RWPE2 (cell line): Measurements from ENCODE around the gene PCBP3.

Experiments
- ATAC-seq: fragments of 200-7000 bp; cut with Tn5 transposase; 3 replicates; pipeline ENCODE4 v1.9.1; 2021; ENCODE audit warnings: low read depth
- DNase-seq: peaks from one replicate; pipeline ENCODE4 v3.0.0-alpha.2; 2020; ENCODE audit warnings: low spot score
- H3K27ac ChIP-seq: fragments of 450-650 bp; 2 replicates; pipeline ENCODE4 v1.5.1; 2017; ENCODE audit warnings: mild to moderate bottlenecking; ENCODE audit not compliant: poor library complexity, severe bottlenecking
- H3K27me3 ChIP-seq: fragments of 250-450 bp; sonication (Bioruptor Pico); 2 replicates; pipeline ENCODE4 v1.5.1; 2021; ENCODE audit warnings: mild to moderate bottlenecking, moderate library complexity; ENCODE audit not compliant: insufficient read depth, poor library complexity, severe bottlenecking
- H3K36me3 ChIP-seq: fragments of 250-450 bp; sonication (Bioruptor Pico); 2 replicates; pipeline ENCODE4 v1.5.1; 2020; ENCODE audit warnings: low read depth, mild to moderate bottlenecking, moderate library complexity
- H3K4me1 ChIP-seq: fragments of 250-450 bp; sonication (Bioruptor Pico); 2 replicates; pipeline ENCODE4 v1.5.1; 2021; ENCODE audit warnings: mild to moderate bottlenecking, moderate library complexity; ENCODE audit not compliant: insufficient read depth, poor library complexity, severe bottlenecking
- H3K4me3 ChIP-seq: fragments of 250-450 bp; sonication (Bioruptor Pico); 2 replicates; pipeline ENCODE4 v1.5.1; 2021; ENCODE audit warnings: mild to moderate bottlenecking, moderate library complexity; ENCODE audit not compliant: severe bottlenecking
- H3K9me3 ChIP-seq: fragments of 250-450 bp; sonication (Bioruptor Pico); 2 replicates; pipeline ENCODE4 v1.5.1; 2021; ENCODE audit warnings: mild to moderate bottlenecking, moderate library complexity; ENCODE audit not compliant: severe bottlenecking
- CTCF ChIP-seq: fragments of 450-650 bp; IDR thresholded peaks from one replicate; pipeline ENCODE4 v1.5.1; 2017; ENCODE audit warnings: mild to moderate bottlenecking, moderate library complexity; ENCODE audit not compliant: poor library complexity, severe bottlenecking

Gene PCBP3

DNA sequence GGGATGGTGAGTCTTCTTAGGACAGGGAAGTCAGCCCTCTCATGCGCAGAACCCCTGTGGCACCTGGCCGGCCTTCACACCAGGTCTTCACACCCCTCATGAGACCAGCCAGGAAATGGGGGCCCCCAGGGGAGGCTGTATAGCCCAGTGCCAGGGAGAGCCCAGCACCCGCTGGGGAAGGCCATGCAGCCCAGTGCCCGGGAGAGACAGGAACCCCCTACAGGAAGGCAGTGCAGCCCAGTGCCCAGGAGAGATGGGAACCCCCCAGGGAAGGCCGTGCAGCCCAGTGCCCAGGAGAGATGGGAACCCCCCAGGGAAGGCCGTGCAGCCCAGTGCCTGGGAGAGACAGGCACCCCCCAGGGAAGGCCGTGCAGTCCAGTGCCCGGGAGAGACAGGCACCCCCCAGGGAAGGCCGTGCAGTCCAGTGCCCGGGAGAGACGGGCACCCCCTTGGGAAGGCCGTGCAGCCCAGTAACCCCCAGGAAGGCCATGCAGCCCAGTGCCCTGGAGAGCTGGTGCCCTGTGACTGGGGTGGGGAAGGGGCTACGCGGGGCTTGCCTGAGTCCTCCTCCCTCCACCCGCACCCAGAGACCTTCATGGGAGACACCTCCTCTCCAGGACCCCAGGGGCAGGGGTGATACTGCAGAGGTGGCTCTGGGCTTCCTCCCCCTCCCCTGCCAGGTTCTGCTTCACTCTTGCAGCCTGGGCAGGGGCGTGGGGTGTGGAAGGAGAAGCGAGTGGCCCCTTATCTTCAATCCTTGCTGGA lies 227.5 kb downstream of the PCBP3 start:
- H3K9me3 ChIP-seq: no peaks in the 10 kb centered on the region
- H3K27me3 ChIP-seq: no peaks in the 10 kb centered on the region
- no peaks in the 10 kb centered on the region for H3K36me3 ChIP-seq
- H3K4me1 ChIP-seq: peaks cover 25% of the 10 kb centered on the region
- H3K4me3 ChIP-seq: no peak overlapping the region
- no peak overlapping the region for H3K27ac ChIP-seq
- TF ChIP-seq CTCF: no peak
- DNase-seq (no peak), ATAC-seq (no peak)

DNA sequence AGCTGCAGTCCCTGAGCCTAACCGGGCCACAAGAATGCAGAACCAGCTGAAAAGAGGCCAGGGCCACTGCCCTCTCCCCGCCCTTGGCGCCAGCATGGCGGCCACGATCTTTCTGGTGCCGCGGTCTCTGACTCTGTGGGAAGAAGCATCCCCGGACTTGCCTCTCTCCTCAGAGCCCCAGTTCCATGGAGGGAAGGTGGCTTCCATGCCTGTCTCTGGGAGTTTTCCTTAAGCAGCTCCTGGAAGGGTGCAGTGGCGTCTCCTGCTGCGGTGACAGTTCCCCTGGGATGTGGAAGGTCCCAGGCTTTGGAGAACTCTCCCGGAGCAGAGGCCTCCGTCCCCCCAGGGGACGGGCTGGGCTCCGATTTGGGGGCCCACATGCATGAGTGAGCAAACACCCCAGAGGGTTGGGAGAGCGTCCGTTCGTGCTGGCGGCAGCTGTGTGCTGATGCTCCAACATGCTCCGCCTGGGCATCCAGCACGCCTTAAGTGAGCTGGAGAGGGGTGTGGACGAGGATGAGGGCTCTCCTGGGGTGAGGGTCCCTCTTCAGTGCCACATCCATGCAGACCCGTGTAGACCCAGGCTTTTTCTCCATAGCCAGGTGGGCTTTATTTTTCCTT lies 228.2 kb downstream of the PCBP3 start:
- H3K27ac ChIP-seq: no peak overlapping the region
- H3K4me3 ChIP-seq: no peak overlapping the region
- no peaks in the 10 kb centered on the region for H3K9me3 ChIP-seq
- no peaks in the 10 kb centered on the region for H3K36me3 ChIP-seq
- DNase-seq (peak; percentile 46), ATAC-seq (no peak)
- no peak for TF ChIP-seq CTCF
- no peaks in the 10 kb centered on the region for H3K27me3 ChIP-seq
- H3K4me1 ChIP-seq: peaks cover 26% of the 10 kb centered on the region

DNA sequence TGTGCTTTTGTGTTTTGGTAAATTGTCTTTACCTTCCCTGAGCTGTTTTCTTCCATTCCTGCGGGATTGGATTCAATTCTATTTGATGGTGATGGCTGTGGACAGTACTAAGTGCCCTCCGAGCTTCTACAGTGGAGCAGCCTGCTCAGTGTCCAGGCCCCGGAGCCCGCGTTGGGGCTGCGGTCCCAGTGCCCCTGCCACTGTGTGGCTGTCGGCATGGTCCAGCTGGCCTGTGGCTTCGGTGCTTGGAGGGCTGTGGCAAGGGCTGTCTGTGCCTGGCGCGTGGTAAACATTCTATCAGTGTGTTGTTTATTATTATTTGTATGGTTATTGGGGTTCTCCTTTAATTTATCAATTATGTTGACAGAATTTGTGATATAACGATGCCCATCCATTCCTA lies 228.9 kb downstream of the PCBP3 start:
- H3K27ac ChIP-seq: no peak overlapping the region
- ATAC-seq (no peak), DNase-seq (no peak)
- no peak overlapping the region for H3K4me3 ChIP-seq
- H3K27me3 ChIP-seq: no peaks in the 10 kb centered on the region
- H3K4me1 ChIP-seq: peaks cover 26% of the 10 kb centered on the region
- H3K9me3 ChIP-seq: no peaks in the 10 kb centered on the region
- H3K36me3 ChIP-seq: no peaks in the 10 kb centered on the region
- no peak for TF ChIP-seq CTCF

DNA sequence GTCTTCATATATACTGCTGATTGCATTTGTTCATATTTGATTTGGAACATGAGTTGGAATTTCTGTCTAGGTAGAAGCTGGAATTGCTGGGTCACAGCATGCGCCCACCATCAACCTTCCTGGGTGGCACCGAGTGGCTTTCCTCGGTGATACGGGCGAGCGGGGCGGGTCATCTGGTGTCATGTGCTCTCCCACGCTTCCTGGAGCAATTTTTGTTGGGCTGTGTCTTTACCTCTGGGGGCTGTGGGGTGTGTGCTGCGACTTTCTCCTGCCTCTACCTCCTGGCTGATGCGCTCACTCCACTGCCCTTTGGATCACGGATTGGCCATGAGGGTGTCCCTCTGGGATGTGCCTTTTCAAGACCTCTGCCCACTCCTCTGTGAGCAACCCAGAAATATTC lies 229.4 kb downstream of the PCBP3 start:
- Histone ChIP-seq H3K27me3 (no peaks in the 10 kb centered on the region), H3K27ac (no peak overlapping the region), H3K4me3 (no peak overlapping the region), H3K4me1 (peaks cover 26% of the 10 kb centered on the region), H3K9me3 (no peaks in the 10 kb centered on the region), H3K36me3 (no peaks in the 10 kb centered on the region)
- DNase-seq: no peak
- no peak for ATAC-seq
- no peak for TF ChIP-seq CTCF

DNA sequence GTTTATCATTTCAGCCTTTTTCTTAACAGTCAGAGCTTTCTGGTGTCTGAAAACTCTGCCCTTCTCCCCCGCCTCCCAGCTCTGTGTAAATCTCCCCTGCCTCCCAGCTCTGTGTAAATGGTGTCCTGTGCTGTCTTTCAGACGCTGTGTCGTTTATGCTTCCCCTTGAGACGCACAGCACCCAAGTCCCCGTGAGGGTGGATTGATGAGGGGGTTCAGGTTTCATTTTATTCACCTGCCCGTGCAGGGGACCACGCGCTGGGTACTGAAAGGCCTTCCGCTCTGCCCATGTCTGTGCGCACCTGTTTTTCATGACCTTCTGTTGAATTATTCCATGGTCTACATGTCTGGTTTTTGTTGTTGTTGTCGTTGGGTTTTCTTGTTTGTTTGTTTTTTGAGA lies 229.9 kb downstream of the PCBP3 start:
- no peak overlapping the region for H3K27ac ChIP-seq
- H3K36me3 ChIP-seq: no peaks in the 10 kb centered on the region
- no peak for DNase-seq
- no peak overlapping the region for H3K4me3 ChIP-seq
- no peaks in the 10 kb centered on the region for H3K27me3 ChIP-seq
- ATAC-seq: no peak
- H3K4me1 ChIP-seq: peaks cover 26% of the 10 kb centered on the region
- no peaks in the 10 kb centered on the region for H3K9me3 ChIP-seq
- no peak for TF ChIP-seq CTCF
